ENCODE data around the gene GBA2.

The GBA2 gene

DNA sequence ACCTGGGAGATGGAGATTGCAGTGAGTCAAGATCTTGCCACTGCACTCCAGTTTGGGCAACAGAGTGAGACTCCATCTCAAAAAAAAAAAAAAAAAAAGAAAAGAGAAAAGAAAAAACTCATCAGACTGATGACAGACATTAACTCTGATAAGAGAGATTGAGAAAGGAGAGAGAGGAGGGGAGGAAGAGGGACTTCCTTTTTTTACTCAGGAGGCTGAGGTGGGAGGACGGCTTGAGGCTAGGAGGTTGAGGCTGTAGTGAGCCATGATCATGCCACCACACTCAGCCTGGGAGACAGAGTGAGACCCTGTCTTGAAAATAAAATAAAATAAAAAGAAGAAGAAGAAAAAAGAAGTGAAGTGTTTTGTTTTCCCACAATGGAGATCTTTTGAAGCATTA lies 14.8 kb upstream of the GBA2 start:
- DNase-seq (ENCODE audit: low read depth) = no peak

DNA sequence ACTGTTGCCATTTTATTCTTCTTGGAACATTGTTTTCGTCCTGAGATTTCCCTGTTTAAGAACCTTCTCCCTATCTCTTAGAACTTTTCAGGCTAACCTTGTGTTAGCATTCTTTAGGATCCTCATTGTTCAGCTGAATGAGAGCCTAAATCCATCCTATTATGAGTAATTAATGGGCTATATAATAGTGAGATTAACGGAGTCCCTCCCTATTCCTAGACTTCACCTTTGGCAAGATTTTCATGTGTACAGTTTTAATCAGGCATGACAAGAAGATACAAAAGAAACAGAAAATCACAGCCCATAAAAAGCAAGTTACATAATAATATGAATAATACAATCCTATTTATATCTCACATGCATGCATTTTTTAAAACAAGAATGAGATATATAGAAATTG lies 14.2 kb upstream of the GBA2 start:
- DNase-seq (ENCODE audit: low read depth) = no peak

DNA sequence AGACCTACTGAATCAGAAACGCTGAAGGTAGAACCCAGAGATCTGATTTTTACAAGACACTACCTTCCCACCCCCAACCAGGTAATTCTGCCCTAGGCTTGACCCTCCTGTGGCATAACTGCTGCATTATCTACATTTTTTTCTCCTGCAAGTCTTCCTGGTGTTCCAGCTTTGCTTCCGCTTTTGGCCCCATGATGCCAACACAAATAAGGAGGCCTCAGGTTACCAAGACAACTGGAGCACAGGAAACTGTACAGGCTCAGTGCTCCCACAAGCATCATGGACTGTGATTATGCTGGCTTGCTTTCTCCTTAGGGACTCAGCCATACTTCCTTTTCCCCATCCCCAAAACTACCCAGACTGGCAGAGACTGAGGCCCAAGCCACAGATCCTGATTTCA lies 11.6 kb upstream of the GBA2 start:
- peak; percentile 76 for DNase-seq (ENCODE audit: low read depth)

DNA sequence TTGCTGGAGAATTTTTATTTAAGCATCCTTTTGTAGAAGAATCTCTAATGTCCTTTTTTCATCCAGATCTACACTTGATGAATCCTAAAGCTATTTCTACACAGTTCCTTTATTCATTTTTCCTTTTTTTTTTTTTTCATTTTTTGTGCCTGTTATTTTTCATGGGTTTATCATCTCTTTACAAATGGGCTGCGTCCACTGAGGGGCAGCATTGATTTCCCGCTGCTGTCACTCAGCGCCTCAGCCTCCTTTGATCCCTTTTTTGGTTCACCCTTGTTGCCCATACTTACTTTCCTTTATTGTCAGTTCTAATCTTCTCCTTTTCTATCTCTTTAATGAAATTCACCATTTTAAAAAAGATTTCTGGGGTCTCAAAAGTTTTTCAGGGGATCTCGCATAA lies 10.8 kb upstream of the GBA2 start:
- no peak for DNase-seq (ENCODE audit: low read depth)

DNA sequence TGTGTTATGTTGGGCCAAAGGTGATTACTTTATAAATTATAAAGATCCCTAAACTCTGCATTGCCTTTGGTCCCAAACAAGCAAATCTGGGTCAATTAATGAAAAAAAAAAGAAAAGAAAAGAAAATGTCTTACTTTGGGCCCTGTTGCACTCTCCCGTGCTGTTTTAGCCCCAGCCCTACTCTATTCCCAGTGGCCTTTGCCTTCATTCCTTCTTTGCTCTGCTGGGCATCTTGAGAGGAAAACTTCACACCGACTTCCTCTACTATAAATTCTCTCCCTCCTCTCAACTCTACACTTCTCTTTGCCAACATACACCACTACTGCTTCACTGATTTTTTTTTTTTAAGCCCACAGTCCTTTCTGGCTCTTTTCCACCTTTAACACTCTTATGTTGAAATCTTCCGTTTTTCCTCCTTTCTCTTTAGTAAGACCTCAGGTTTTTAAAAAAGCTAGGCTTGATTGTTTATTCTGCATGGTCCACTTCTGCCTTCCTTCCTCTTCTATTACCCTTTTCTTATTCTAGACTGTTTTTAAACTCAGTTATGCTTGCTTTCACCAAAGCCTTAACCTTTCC lies 9.5 kb upstream of the GBA2 start:
- no peak for DNase-seq (ENCODE audit: low read depth)

DNA sequence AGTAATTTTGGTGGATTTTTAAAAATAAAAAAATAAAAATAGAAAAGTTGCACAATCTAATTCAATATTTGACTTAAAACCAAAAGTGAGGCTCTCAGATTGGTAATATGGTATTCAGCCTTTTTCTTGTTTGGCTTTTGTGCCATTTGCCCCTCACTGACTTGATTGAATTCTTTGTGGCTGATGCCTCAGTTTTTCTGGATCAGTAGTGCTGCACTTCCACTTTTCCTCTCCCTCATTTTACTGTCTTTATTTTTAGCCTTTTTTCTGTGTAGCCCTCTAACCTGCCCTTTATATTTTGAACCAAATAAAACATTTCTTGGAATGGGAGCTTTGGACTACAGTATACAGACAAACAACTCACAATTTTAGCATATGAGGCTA lies 8.9 kb upstream of the GBA2 start:
- DNase-seq (ENCODE audit: low read depth) = no peak

DNA sequence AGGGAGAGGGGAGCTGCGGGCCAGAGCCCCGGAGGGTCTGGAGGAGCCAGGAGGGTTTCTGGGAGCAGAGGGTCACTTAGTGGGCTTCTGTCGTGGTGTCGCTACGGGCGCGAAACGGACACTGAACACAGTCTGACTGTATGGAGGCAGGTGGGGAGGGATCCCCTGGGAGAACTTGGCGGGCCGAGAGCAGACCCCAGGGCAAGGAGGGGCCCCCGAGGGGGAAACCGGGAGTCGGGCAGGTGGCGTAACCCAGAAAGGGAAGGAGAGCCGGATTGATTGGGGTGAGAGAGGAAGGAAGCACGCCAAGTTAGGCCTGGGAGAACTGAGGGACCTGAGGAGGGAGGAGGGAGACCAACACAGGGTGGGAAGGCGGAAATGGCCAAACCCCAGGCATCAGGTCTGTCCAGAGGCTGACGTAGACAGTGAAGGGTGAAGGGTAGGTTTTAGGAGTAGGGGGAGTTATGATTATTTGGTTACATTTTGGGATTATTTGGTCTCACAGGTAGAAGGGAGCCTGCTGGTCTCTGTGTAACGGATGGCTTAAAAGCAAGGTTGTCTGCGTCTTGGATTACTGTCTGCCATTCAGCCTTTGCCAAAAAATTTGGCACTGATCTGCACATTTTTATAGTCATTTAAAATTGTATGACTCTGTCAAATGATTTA lies 8.3 kb upstream of the GBA2 start:
- no peak for DNase-seq (ENCODE audit: low read depth)

DNA sequence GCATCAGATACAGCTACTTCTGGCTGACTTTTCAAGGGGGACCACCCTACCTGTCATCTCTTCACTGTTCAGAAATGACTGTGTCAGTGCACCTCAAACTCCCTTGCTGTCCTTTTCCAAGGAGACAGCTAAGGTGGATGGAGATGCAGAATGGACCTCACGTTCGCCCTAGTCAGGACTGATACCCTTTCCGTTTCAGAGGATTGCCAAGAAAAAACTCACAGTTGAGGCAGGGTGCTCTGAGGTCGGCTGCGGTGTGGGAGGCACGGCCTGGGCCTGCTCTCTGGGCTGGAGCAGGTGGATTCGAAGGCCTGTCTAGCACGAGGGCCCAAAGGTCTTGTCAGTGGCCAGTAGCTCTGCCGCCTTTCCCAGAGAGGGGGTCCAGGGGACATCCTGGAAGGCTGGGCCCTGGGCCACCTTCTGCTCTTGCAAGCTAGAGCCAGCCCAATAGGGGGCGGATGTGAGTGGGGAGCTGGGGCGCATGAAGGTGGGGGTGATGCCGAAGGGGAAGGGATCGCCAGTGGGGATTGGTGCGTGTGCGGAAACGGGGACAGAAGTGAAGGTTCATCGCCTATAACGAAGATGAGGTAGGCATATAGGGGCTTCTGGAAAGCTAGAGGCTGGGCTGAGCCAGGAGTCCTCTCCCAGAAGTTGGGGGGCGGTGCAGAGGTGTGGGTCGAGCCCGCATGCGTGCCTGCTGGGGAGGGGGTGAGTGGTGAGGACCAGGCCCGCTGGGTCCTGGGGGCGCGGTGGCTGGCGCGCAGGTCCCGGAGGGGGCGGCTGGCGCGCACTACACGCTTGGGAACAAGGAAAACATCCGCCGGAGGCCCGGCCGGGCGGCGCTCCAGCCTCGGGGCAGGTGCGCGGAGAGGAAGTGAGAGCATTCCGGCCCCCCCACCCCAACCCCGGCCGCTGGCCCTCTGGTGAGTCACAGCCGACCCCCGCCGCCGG lies 7.5 kb upstream of the GBA2 start:
- DNase-seq (ENCODE audit: low read depth) = no peak

DNA sequence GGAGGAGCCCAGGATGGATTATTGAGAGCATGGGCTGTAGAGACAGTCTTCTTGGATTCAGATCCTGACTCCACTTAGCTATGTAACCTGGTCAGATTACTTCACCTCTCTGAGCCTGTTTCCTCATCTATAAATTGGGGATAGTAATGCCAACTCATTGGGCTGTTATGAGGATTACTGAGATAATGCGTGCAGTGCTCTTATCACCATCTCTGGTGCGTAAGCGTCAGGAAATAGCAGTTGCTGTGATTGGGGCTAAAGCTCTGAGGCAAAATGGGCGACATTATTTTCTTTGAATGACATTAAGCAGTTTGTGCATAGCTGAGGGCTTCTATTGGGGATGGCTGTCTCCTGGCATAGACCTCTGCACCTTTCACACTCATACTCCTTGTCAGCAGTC lies 6.0 kb upstream of the GBA2 start:
- no peak for DNase-seq (ENCODE audit: low read depth)

DNA sequence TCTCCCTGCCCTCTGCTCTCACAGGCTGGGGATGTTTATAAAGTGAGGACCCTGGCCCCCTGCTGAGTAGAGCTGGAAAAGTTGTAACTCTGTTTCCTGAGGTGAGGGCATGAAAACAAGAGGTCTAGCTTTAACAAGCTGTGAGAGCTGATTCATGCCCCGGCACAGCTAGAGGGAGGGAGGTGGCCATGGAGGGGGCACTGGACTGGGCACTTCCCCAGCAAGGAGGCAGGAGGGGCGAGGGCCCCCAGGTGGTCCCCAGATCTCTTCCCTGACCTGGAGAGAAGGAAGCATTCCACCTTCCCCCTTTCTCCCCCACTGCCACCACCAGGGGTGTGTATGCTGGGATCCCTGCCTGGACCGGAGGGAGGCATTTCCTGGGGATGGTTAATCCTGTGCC lies 5.2 kb upstream of the GBA2 start, which contains the start of gene MSMP:
TSS of gene MSMP (minus strand) at position 13 of the 400 bp plus-strand sequence. CDS start 147 bp downstream, outside the sequence.
- no peak for DNase-seq (ENCODE audit: low read depth)

DNA sequence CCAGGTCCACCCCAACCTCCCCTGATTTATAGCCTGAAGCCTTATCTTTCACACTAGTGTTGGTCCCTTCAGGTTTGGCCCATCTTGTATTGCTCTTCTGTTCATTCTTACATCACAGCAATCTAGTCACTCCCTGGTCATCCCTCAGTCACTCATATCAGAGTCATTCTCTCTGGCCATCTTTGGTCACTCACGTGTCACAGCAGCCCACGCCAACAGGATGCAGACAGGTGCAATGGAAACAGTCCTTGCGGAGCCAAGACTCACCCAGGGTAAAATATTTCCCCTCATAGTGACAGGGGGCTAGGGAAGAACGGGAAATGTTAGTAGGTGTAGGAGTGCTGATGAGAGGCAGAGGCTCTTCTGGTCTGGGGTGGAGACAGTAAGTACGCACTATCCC lies 4.4 kb upstream of the GBA2 start:
- no peak for DNase-seq (ENCODE audit: low read depth)

DNA sequence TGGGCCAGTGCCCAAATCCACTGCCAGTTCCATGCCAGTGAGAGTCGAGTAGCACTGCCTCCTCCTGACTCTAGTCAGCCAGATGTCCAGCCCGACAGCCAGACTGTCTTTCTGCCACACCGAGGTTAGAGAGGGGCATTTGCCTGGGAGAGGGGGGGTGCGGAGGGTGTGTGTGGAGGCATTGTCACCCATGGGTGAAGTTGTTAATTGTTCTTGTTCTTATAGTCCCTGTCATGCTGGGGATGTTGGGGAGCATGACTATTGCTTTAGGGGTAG lies 1.2 kb upstream of the GBA2 start:
- DNase-seq (ENCODE audit: low read depth) = no peak

DNA sequence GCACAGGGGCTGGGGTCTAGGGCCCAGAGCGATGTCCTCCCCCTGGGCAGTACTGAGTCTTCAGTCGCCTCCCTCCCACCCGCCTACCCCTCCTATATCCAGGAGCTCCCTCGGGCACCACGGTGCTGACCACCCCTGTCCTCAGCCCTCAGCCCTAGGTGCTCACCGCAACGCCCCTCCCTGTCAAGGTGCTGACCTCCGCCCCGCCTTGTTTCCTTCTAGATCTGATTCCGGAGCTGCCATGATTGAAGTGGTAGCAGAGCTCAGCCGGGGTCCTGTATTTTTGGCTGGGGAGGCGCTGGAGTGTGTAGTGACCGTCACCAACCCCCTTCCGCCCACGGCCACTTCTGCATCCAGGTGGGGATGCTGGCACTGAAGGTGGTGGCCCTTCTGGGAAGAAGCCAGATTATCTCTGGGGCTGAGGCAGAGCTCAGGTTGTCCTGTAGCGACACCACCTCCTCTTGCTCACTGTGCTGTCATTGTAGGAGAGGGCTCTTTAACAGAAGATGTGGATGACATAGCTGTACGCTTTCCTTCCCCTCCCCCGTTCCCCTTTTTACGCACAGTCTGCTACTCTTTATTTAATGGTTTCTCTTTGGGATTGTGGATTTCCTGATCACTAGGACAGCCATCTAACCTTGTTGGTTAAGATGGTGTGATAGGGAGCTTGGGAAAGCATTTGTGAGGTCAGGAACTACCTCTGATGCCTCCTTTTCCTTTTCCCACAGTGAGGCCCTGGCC lies 657 bp upstream of the GBA2 start:
- no peak for DNase-seq (ENCODE audit: low read depth)

DNA sequence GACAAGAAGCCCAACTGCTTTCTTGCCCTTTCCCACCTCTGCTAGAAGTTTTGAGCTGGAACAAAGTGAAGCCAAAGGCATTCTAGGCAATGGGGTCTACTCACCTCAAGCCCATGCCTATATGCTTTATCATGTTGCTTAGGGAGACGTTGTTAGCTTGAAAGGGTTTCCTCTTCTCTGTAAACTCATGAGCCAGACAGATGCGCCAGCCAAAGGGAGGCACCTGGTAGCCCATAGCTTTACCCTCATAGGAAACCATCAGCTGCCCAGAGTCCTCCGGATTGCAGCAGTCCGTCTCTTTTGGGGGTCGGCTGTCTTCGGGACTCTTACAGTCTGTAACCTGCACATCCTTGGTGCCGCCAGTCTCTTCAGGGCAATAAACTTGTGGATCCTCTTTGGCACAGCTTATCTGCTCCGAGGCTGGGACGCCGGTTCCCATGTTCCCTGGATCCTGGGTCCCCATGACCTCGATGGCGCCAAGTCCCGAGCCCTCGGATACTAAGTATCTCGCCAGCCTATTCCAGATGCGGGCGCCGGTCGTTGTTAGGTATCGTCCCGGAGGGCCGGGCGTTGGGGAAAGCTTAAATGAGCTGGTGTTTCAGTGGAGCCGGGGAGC lies 678 bp downstream of the GBA2 start:
- DNase-seq (ENCODE audit: low read depth) = no peak

DNA sequence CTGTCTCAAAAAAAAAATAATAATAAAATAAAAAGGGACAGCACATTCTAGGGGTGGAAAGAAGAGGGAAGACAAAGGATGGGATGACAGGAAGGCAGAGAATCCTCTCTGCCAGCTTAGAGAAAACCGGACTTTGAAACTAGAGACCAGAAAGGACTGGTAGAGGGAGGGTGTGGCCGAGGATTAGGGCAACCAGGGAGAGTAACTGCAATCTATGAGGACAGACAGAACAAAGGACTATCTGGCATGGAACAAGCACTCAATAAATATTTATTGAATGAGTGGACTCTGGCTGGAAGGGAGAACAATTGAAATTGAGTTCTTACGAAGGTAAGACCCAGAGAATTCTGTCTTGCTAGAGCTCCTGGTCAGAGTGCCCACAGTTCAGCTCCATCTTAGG lies 2.4 kb downstream of the GBA2 start:
- no peak for DNase-seq (ENCODE audit: low read depth)

DNA sequence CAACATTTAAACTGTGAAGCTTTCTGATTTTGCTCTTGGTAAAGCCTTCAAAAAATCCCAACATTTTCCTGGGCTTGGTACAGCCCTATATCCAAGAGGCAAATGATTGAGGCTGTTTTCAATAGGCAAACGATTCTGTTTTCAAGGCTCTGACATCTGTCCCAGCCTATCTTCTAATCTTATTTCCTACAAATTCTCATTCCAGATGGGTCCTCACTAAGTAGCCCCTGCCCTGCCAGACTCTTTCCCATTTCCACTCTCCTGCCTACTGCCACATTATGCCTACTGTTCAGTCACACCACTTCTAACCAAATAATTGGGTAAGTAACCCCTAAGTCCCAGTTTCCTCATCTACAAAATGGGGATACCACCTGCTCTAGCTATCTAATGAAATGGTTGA lies 3.5 kb downstream of the GBA2 start:
- no peak for DNase-seq (ENCODE audit: low read depth)

DNA sequence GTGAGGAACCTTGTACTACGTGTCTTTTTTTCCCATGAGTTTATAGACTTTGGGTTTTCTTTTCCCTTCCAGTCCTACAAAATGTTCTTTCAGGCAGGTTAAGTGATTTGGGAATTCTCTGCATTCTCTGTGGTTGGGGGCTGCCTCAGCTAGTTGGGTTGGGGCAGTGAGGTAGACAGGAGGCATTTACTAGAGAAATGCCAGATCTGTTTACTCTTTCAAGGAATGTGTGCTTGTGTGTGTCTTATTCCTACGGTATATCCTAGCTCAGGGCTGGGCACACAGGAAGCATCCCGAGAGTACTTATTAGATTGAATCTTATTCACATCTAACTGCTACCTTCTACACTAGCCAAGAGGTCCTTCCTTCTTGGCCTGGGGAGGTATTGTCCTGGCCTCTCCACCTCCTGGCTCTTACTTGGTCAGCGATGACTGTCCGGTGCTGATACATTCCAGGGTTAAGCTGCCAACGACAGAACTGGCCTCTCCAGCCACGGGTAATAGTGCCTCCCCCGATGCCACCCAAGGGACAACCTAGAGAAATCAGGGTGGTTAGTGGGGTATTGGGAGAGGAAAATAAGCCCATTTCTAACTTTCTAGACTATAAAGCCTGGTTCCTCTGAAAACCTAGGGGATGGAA lies 5.0 kb downstream of the GBA2 start:
- DNase-seq (ENCODE audit: low read depth) = no peak

DNA sequence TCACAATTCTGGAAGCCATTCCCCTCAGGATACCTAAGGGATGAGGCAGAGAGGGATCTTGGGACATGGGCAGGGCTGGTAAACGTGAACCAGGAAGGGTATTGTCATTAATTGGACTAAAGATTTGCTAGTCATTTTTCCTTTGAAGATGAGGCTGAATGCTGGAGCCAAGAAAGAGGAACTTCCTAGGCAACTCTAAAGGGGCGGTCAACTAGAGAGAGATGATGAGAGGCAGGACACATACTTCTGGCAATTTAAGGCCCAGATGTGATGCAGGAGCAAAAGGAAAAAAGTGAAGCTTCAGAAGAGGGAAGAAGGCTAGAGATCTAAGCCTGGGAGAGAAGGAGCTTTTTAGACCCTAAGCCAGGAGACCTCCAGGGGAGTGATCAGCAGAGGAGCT lies 5.6 kb downstream of the GBA2 start:
- no peak for DNase-seq (ENCODE audit: low read depth)

DNA sequence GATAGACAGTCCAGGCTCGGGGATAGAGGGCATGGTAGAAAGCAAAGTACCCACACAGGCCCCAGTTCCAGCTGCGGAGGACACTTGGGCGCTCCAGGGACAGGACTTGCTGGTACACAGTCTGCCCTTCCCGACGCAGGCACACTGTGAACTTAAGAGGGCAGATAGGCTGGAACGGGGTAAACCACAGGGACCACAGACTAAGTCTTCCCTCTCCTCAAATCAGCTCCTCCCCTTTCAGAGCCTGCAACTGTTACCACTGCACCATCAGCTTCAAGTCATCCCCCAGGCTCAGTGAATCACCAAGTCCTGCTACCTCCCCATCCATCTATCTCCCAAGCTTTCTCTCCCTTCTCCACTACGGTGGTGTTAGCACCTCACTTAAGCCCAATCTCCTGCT lies 7.3 kb downstream of the GBA2 start:
- DNase-seq (ENCODE audit: low read depth) = no peak

DNA sequence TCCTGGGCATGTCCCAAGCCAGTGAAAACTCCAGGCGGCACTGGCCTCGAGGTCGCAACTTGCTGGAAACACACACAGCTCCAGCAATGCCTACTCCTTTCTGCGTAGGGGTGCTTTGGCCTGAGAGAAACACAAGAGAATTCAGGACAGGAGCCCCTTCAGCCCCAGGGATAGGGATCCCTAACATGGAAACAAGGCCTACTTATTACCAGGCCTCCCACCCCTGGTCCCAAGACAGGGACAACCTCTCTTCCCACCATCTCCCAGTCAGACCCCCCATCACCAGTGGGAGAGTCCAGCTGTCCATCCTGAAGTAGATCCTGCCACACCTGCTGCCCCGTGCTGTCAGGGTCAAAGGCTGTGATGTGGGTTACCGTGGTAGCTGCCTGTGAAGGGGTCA lies 8.8 kb downstream of the GBA2 start:
- DNase-seq (ENCODE audit: low read depth) = no peak

DNA sequence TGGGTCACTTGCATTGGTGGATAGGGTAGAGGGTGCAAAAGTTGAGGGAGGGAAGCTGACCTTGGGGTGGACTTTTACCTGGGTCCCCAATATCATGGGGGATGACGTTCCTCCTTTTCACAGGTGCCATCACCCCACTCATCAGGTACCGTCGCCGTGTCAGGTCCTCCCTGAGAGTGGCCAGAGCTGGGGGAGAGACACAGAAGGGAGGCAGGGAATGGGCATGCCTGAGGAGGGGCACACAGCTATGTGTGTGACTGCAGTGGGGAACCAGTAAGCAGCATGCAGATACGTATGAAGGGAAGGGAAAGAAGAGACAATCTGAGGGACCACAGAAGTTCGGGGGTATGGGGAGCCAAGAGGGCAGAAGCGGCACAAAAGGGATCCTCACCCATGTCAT lies 10.1 kb downstream of the GBA2 start:
- DNase-seq (ENCODE audit: low read depth) = no peak

DNA sequence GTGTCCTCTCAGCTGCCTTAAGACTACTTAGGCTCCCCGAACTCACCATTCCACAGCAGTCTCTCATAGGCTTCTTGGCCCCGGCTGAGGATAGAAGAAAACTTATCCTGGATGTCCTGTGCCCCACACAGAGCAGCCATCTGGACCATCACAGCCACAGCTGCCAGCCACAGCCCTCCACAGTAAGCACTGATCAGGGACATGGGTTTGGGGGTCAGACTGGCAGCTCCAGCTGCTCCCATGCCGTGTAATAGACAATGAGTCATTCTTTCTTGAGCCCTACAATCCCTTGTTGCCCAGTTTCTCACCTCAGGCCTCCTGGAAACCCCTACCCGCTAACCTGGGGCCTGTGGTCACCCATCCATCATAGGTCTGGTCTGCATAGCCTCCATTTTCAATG lies 10.8 kb downstream of the GBA2 start:
- DNase-seq (ENCODE audit: low read depth) = no peak

Measured in stromal cell of bone marrow (primary cell).